HEK293 (cell line): ENCODE data around the gene L3MBTL4.

ENCODE experiments used
- CTCF ChIA-PET: fragments of 350-600 bp; formaldehyde crosslinking; extraction: SDS; loops from one replicate; lab custom pipeline; 2021; ENCODE audit warnings: antibody characterized with exemption; lab: Yijun Ruan, JAX
- POLR2A ChIA-PET: fragments of 300-600 bp; formaldehyde crosslinking; extraction: SDS; loops from one replicate; lab custom pipeline; 2020; ENCODE audit warnings: antibody characterized with exemption, inconsistent platforms; lab: Yijun Ruan, JAX
- H3K27ac ChIP-seq: fragments of 200-500 bp; sonication (Bioruptor generic); 2 replicates; pipeline ENCODE4 v1.5.1; 2014; ENCODE audit warnings: low read depth, low read length, control low read depth, inconsistent platforms; ENCODE audit errors: extremely low read depth
- H3K36me3 ChIP-seq, 2 experiments: fragments of 200-500 bp in 1 of 2; sonication (Bioruptor generic) in 1 of 2; 1 replicate in 1 of 2; 2 replicates in 1 of 2; pipeline ENCODE4 v1.5.1; 2014 to 2017; ENCODE audit warnings: inconsistent platforms in 2 of 2, low read length in 2 of 2; ENCODE audit not compliant: control insufficient read depth in 2 of 2, insufficient read depth in 1 of 2
- H3K4me1 ChIP-seq: fragments of 200-500 bp; sonication (Bioruptor generic); 2 replicates; pipeline ENCODE4 v1.5.1; 2014; ENCODE audit warnings: mild to moderate bottlenecking, low read length, inconsistent platforms; ENCODE audit not compliant: control insufficient read depth, insufficient read depth
- H3K4me3 ChIP-seq: 2 replicates; pipeline ENCODE4 v1.5.1; 2011; ENCODE audit warnings: low read depth, mild to moderate bottlenecking, control low read depth, low read length, moderate library complexity
- H3K9me3 ChIP-seq: fragments of 200-500 bp; sonication (Bioruptor generic); 2 replicates; pipeline ENCODE4 v1.5.1; 2014; ENCODE audit warnings: low read depth, low read length, inconsistent platforms; ENCODE audit not compliant: control insufficient read depth, insufficient read depth
- GLI4 ChIP-seq: fragments of 450-650 bp; formaldehyde crosslinking; IDR thresholded peaks from 2 replicates; pipeline ENCODE4 v1.5.1; 2016; ENCODE audit warnings: missing biosample characterization, missing genetic modification characterization
- GLIS2 ChIP-seq: fragments of 450-650 bp; formaldehyde crosslinking; IDR thresholded peaks from 2 replicates; pipeline ENCODE4 v1.5.1; 2016; ENCODE audit warnings: missing biosample characterization, missing genetic modification characterization
- PBX3 ChIP-seq: sonication (generic); formaldehyde crosslinking; IDR thresholded peaks from 2 replicates; pipeline ENCODE4 v1.8.1; 2022; ENCODE audit warnings: mild to moderate bottlenecking, moderate library complexity, missing genetic modification reagents
- RBAK ChIP-seq: fragments of 450-650 bp; formaldehyde crosslinking; IDR thresholded peaks from 2 replicates; pipeline ENCODE4 v1.5.1; 2016; ENCODE audit warnings: missing biosample characterization, missing genetic modification characterization
- SCRT2 ChIP-seq: fragments of 450-650 bp; formaldehyde crosslinking; IDR thresholded peaks from 2 replicates; pipeline ENCODE4 v1.5.1; 2016; ENCODE audit warnings: missing biosample characterization, missing genetic modification characterization
- SP2 ChIP-seq: fragments of 450-650 bp; formaldehyde crosslinking; IDR thresholded peaks from 2 replicates; pipeline ENCODE4 v1.5.1; 2016; ENCODE audit warnings: missing biosample characterization, missing genetic modification characterization
- SP3 ChIP-seq: fragments of 450-650 bp; formaldehyde crosslinking; IDR thresholded peaks from 2 replicates; pipeline ENCODE4 v1.5.1; 2016; ENCODE audit warnings: missing biosample characterization, missing genetic modification characterization
- ZBTB21 ChIP-seq: fragments of 450-650 bp; formaldehyde crosslinking; IDR thresholded peaks from 2 replicates; pipeline ENCODE4 v1.5.1; 2017; ENCODE audit warnings: missing biosample characterization, missing genetic modification characterization
- ZFHX2 ChIP-seq: fragments of 450-650 bp; formaldehyde crosslinking; conservative IDR thresholded peaks from 2 replicates; pipeline ENCODE4 v1.5.1; 2016; ENCODE audit warnings: missing biosample characterization, missing genetic modification characterization
- ZNF140 ChIP-seq: fragments of 450-650 bp; formaldehyde crosslinking; IDR thresholded peaks from 2 replicates; pipeline ENCODE4 v1.5.1; 2016; ENCODE audit warnings: missing biosample characterization, missing genetic modification characterization
- ZNF248 ChIP-seq: fragments of 450-650 bp; formaldehyde crosslinking; IDR thresholded peaks from 2 replicates; pipeline ENCODE4 v1.5.1; 2017; ENCODE audit warnings: missing biosample characterization, missing genetic modification characterization
- ZNF266 ChIP-seq: fragments of 450-650 bp; formaldehyde crosslinking; IDR thresholded peaks from 2 replicates; pipeline ENCODE4 v1.5.1; 2016; ENCODE audit warnings: missing biosample characterization, missing genetic modification characterization, low read depth
- ZNF280C ChIP-seq: fragments of 450-650 bp; formaldehyde crosslinking; IDR thresholded peaks from 2 replicates; pipeline ENCODE4 v1.5.1; 2016; ENCODE audit warnings: missing biosample characterization, missing genetic modification characterization
- ZNF366 ChIP-seq: fragments of 450-650 bp; formaldehyde crosslinking; conservative IDR thresholded peaks from 2 replicates; pipeline ENCODE4 v1.5.1; 2016; ENCODE audit warnings: missing biosample characterization, missing genetic modification characterization
- ZNF623 ChIP-seq: fragments of 450-650 bp; formaldehyde crosslinking; IDR thresholded peaks from 2 replicates; pipeline ENCODE4 v1.5.1; 2016; ENCODE audit warnings: missing biosample characterization, missing genetic modification characterization
- ZNF658 ChIP-seq: fragments of 450-650 bp; formaldehyde crosslinking; IDR thresholded peaks from 2 replicates; pipeline ENCODE4; 2016; ENCODE audit warnings: missing biosample characterization, missing genetic modification characterization
- ZNF660 ChIP-seq: fragments of 450-650 bp; IDR thresholded peaks from 2 replicates; pipeline ENCODE4 v1.5.1; 2018; ENCODE audit warnings: missing biosample characterization, mild to moderate bottlenecking, missing genetic modification characterization
- ZNF701 ChIP-seq: fragments of 450-650 bp; formaldehyde crosslinking; IDR thresholded peaks from 2 replicates; pipeline ENCODE4 v1.5.1; 2016; ENCODE audit warnings: missing biosample characterization, missing genetic modification characterization
- ZNF768 ChIP-seq: fragments of 450-650 bp; formaldehyde crosslinking; IDR thresholded peaks from 2 replicates; pipeline ENCODE4 v1.5.1; 2018; ENCODE audit warnings: missing biosample characterization, mild to moderate bottlenecking, missing genetic modification characterization
- ZSCAN18 ChIP-seq: fragments of 450-650 bp; formaldehyde crosslinking; IDR thresholded peaks from 2 replicates; pipeline ENCODE4 v1.5.1; 2016; ENCODE audit warnings: missing biosample characterization, missing genetic modification characterization
- TF ChIP-seq, protein P1 (sequence below): fragments of 450-650 bp; formaldehyde crosslinking; IDR thresholded peaks from 2 replicates; pipeline ENCODE4 v1.5.1; 2016; ENCODE audit warnings: missing biosample characterization, missing genetic modification characterization, borderline replicate concordance
- TF ChIP-seq, protein P2 (sequence below): fragments of 450-650 bp; formaldehyde crosslinking; IDR thresholded peaks from 2 replicates; pipeline ENCODE4 v1.5.1; 2016; ENCODE audit warnings: missing biosample characterization, missing genetic modification characterization, low read depth

The L3MBTL4 gene

GRCh38 chr18:5967666-5968065 lies 447.0 kb downstream of the L3MBTL4 start:
- Histone ChIP-seq H3K4me3 (no peak overlapping the region), H3K36me3 (no peaks in the 10 kb centered on the region), H3K27ac (no peak overlapping the region), H3K4me1 (no peaks in the 10 kb centered on the region), H3K9me3 (no peaks in the 10 kb centered on the region)
- TF ChIP-seq ZNF658 (tag by site-specific recombination) (no peak), RBAK (tag by site-specific recombination) (no peak), ZNF266 (tag by site-specific recombination) (no peak), ZNF768 (tag by site-specific recombination) (no peak), ZNF701 (tag by site-specific recombination) (no peak), GLIS2 (tag by site-specific recombination) (no peak)
- ChIA-PET POLR2A (no interaction called here), CTCF (interaction anchor here (1.0 kb wide), 1 partner anchor 89 kb away, joined by 3 read pairs; no protein-coding TSS in a partner anchor)

DNA sequence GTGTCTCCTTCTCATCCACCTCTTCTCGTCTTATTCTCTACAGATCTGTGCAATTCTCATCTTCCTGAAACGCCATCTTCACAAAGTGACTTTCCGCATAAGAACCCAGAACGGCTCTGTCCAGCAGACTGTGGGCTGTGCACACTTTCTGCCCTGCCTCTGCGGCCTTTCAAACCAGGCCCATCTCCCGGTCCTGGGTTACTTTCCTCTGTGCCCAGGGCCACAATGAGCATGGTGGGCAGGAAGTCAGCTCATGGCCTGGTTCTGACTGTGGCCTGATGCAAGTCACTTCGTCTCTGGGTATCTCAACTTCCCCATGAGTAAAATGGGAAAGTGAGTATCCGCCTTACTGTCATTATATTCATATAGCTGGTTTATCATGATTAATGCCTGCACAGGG lies 447.7 kb downstream of the L3MBTL4 start:
- no peak overlapping the region for H3K4me3 ChIP-seq
- peaks cover 5% of the 10 kb centered on the region; the same call in 1 of the 2 replicates for H3K4me1 ChIP-seq
- H3K27ac ChIP-seq: no peak overlapping the region
- TF ChIP-seq SCRT2 (tag by site-specific recombination): no peak
- no peak for TF ChIP-seq ZNF366
- no peak for TF ChIP-seq ZNF768 (tag by site-specific recombination)
- no peak for TF ChIP-seq SP2
- TF ChIP-seq ZNF660 (tag by site-specific recombination): no peak
- TF ChIP-seq, protein P1, sequence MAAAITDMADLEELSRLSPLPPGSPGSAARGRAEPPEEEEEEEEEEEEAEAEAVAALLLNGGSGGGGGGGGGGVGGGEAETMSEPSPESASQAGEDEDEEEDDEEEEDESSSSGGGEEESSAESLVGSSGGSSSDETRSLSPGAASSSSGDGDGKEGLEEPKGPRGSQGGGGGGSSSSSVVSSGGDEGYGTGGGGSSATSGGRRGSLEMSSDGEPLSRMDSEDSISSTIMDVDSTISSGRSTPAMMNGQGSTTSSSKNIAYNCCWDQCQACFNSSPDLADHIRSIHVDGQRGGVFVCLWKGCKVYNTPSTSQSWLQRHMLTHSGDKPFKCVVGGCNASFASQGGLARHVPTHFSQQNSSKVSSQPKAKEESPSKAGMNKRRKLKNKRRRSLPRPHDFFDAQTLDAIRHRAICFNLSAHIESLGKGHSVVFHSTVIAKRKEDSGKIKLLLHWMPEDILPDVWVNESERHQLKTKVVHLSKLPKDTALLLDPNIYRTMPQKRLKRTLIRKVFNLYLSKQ: no peak
- TF ChIP-seq, protein P2, sequence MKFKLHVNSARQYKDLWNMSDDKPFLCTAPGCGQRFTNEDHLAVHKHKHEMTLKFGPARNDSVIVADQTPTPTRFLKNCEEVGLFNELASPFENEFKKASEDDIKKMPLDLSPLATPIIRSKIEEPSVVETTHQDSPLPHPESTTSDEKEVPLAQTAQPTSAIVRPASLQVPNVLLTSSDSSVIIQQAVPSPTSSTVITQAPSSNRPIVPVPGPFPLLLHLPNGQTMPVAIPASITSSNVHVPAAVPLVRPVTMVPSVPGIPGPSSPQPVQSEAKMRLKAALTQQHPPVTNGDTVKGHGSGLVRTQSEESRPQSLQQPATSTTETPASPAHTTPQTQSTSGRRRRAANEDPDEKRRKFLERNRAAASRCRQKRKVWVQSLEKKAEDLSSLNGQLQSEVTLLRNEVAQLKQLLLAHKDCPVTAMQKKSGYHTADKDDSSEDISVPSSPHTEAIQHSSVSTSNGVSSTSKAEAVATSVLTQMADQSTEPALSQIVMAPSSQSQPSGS: no peak
- TF ChIP-seq PBX3 (CRISPR knock-in tag): no peak
- ChIA-PET CTCF (no interaction called here), POLR2A (no interaction called here)
- H3K9me3 ChIP-seq: no peaks in the 10 kb centered on the region
- no peaks in the 10 kb centered on the region for H3K36me3 ChIP-seq

DNA sequence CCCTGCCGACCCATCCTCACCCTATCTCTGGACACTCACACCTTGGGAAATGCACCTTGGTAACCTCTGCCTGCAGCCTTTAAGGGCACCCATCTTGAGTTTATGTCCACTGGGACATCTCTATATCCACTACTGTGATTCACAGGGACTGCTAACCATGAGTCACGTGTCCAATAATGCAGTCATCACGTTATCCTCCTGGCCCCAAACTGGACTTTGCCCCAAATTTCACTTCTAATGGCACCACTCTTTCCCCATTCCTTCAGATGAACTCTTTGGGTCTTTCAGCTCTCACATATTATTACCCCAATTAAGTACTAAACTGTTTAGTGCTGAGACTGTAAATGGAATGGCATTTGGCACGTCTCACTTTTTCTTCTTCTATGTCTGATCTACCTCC lies 448.2 kb downstream of the L3MBTL4 start:
- CTCF ChIA-PET: interaction anchor here (0.6 to 0.7 kb wide), 2 partner anchors 87 to 649 kb away, joined by 3 read pairs; no protein-coding TSS in a partner anchor
- POLR2A ChIA-PET: no interaction called here

More for the DNA sequence above, 448.2 kb downstream of the L3MBTL4 start:
- TF ChIP-seq ZNF280C (tag by site-specific recombination): no peak
- TF ChIP-seq ZBTB21 (tag by site-specific recombination): no peak
- TF ChIP-seq ZSCAN18: no peak
- no peak for TF ChIP-seq SP3 (tag by site-specific recombination)
- no peak for TF ChIP-seq GLI4 (tag by site-specific recombination)
- TF ChIP-seq ZNF248 (tag by site-specific recombination): no peak
- TF ChIP-seq ZFHX2: no peak
- TF ChIP-seq ZNF140 (tag by site-specific recombination): no peak
- no peak for TF ChIP-seq ZNF366
- no peak for TF ChIP-seq ZNF623 (tag by site-specific recombination)
- Histone ChIP-seq H3K4me3 (no peak overlapping the region), H3K27ac (no peak overlapping the region), H3K9me3 (no peaks in the 10 kb centered on the region), H3K4me1 (peaks cover 10% of the 10 kb centered on the region), H3K36me3 (no peaks in the 10 kb centered on the region)
